ENCODE measurements around the gene SWT1. TPM values are rescaled to one million over a fixed set of nuclear protein-coding genes. Genes with fewer than 3 reads are reported as not detected.

SWT1 gene
- polyA plus RNA-seq, 1 of the 3 experiments (the other 2 are of a cell fraction) = 1.1 TPM

DNA sequence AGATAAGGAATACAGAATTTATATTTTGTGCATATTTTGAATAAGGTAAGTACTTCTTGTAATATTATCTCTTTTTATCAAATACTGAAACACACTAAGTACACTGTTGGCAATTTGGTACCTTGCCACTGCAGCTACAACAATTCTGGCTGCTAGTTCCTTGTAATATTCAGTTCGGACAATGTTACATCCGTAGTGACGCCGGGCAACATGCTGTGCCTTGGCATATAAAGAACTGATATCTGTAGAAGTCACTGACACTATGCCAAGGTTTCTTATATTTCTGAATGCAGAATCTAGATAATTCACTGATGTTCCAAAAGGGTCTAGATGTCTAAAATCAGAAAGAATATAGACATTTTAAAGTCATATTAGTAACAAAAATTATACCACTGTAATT is 17.7 kb upstream of the SWT1 start:
- no peaks in the 10 kb centered on the region for H4K20me1 ChIP-seq (ENCODE audit: insufficient read depth)
- H3F3A ChIP-seq (replicated peaks; ENCODE audit: insufficient read depth) = peaks cover 24% of the 10 kb centered on the region
- H2AFZ ChIP-seq (ENCODE audit: low read depth) = no peak overlapping the region
- H3K79me2 ChIP-seq (ENCODE audit: insufficient read depth) = no peaks in the 10 kb centered on the region
- no peaks in the 10 kb centered on the region for H3K9me2 ChIP-seq
- CTCF ChIA-PET = no interaction called here
- no peak overlapping the region for H3K4me3 ChIP-seq (ENCODE audit: low read depth in 2 of 2, low read length in 1 of 2)
- H3K4me2 ChIP-seq = no peak overlapping the region
- 92% methylated on average over 4 of the region's 4 CpGs for WGBS (ENCODE audit: low lambda C conversion rate)
- no peak overlapping the region for H3K27ac ChIP-seq (ENCODE audit: low read depth in 2 of 2, low read length in 1 of 2)
- POLR2A ChIA-PET = no interaction called here
- no peaks in the 10 kb centered on the region for H3K27me3 ChIP-seq (ENCODE audit: insufficient read depth)
- DNase-seq = no peak
- peaks cover 75 to 76% of the 10 kb centered on the region in 2 experiments for H3K36me3 ChIP-seq (replicated peaks in 1 of 2; ENCODE audit: control insufficient read depth in 1 of 2, insufficient read depth in 2 of 2, low read length in 1 of 2)
- no peaks in the 10 kb centered on the region; a peak in 1 of 4 replicates for H3K4me1 ChIP-seq (ENCODE audit: control insufficient read depth in 1 of 2, insufficient read depth in 2 of 2, low read depth in 1 of 2, low read length in 1 of 2)
- no peak overlapping the region for H3K9ac ChIP-seq
- no peaks in the 10 kb centered on the region for H3K9me3 ChIP-seq
- TF ChIP-seq FOXJ3 (CRISPR knock-in tag; IDR thresholded peaks at IDR 0.05) (no peak), GATA2 (CRISPR knock-in tag; IDR thresholded peaks at IDR 0.05) (no peak), POLR2AphosphoS5 (IDR thresholded peaks at IDR 0.05; ENCODE audit: low read depth, low read length) (no peak), NRF1 (IDR thresholded peaks at IDR 0.05; ENCODE audit: low read depth, low read length) (no peak), RAD21 (IDR thresholded peaks at IDR 0.05; ENCODE audit: low read length) (no peak), RFX5 (IDR thresholded peaks at IDR 0.05; ENCODE audit: low read length) (no peak), RXRA (IDR thresholded peaks at IDR 0.05; ENCODE audit: borderline replicate concordance, low read depth) (no peak), SIN3A (IDR thresholded peaks at IDR 0.05; ENCODE audit: borderline replicate concordance, low read depth, low read length) (no peak), GABPA (IDR thresholded peaks at IDR 0.05; ENCODE audit: low read depth) (no peak)
- TF ChIP-seq, protein P1, sequence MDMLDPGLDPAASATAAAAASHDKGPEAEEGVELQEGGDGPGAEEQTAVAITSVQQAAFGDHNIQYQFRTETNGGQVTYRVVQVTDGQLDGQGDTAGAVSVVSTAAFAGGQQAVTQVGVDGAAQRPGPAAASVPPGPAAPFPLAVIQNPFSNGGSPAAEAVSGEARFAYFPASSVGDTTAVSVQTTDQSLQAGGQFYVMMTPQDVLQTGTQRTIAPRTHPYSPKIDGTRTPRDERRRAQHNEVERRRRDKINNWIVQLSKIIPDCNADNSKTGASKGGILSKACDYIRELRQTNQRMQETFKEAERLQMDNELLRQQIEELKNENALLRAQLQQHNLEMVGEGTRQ (IDR thresholded peaks at IDR 0.05; ENCODE audit: borderline replicate concordance, low read depth, low read length) = no peak
- TF ChIP-seq, protein P2, sequence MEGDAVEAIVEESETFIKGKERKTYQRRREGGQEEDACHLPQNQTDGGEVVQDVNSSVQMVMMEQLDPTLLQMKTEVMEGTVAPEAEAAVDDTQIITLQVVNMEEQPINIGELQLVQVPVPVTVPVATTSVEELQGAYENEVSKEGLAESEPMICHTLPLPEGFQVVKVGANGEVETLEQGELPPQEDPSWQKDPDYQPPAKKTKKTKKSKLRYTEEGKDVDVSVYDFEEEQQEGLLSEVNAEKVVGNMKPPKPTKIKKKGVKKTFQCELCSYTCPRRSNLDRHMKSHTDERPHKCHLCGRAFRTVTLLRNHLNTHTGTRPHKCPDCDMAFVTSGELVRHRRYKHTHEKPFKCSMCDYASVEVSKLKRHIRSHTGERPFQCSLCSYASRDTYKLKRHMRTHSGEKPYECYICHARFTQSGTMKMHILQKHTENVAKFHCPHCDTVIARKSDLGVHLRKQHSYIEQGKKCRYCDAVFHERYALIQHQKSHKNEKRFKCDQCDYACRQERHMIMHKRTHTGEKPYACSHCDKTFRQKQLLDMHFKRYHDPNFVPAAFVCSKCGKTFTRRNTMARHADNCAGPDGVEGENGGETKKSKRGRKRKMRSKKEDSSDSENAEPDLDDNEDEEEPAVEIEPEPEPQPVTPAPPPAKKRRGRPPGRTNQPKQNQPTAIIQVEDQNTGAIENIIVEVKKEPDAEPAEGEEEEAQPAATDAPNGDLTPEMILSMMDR (IDR thresholded peaks at IDR 0.05) = no peak
- TF ChIP-seq, protein P3, sequence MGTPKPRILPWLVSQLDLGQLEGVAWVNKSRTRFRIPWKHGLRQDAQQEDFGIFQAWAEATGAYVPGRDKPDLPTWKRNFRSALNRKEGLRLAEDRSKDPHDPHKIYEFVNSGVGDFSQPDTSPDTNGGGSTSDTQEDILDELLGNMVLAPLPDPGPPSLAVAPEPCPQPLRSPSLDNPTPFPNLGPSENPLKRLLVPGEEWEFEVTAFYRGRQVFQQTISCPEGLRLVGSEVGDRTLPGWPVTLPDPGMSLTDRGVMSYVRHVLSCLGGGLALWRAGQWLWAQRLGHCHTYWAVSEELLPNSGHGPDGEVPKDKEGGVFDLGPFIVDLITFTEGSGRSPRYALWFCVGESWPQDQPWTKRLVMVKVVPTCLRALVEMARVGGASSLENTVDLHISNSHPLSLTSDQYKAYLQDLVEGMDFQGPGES (IDR thresholded peaks at IDR 0.05; ENCODE audit: low read depth, low read length) = no peak
- TF ChIP-seq, protein P4, sequence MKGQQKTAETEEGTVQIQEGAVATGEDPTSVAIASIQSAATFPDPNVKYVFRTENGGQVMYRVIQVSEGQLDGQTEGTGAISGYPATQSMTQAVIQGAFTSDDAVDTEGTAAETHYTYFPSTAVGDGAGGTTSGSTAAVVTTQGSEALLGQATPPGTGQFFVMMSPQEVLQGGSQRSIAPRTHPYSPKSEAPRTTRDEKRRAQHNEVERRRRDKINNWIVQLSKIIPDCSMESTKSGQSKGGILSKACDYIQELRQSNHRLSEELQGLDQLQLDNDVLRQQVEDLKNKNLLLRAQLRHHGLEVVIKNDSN (IDR thresholded peaks at IDR 0.05; ENCODE audit: borderline replicate concordance, low read depth) = no peak
- TF ChIP-seq, protein P5, sequence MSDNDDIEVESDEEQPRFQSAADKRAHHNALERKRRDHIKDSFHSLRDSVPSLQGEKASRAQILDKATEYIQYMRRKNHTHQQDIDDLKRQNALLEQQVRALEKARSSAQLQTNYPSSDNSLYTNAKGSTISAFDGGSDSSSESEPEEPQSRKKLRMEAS (IDR thresholded peaks at IDR 0.05; ENCODE audit: low read depth) = no peak
